ENCODE results near the gene TMSB15C.
"Not testable (repeated sequence)": the region's sequence is repeated elsewhere in the genome, so short reads cannot be mapped to it uniquely, and the experiment has no call there.

TMSB15C gene

DNA sequence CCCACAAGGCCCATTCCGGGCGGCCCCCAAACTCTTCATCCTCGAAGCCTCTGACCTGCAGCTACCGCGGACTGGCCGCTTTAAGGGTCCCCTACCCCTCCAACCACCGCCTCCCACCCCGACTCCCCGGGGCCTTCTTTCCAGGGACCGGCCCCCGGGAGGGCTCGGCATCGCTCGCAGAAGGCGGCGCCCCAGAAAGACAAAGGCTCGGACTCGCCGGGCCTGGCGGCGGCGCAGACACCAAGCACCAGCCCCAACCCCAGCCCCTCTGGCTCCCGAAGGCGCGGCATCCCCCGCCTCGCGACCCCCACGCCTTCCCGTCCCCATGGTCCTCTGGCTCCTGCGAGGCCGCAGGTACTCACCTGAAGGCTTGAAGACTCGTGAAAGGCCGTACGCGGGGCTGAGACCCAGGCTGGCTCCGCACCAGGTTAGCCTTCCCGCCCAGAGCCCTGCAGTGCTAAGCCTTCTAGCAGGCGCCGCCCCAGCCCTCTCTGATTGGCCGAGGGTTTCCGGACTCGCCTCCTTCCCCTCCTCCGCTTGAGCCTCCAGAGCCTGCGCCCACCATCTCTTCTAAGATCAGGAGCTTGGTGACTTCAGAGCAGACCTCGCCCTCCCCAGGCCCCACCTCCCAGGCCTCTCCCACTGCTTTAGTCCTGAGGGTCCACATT is at the start of gene TMSB15C:
Gene TMSB15C (minus strand): TSS at position 459 of the 668 bp plus-strand sequence.
- DNase-seq = not testable (repeated sequence)

- no peak for DNase-seq
These were observed 46.8 kb upstream of the TMSB15C start for GRCh38 chrX:104122829-104123228.

GRCh38 chrX:104118765-104119164 is 42.7 kb upstream of the TMSB15C start:
- DNase-seq = no peak

DNA sequence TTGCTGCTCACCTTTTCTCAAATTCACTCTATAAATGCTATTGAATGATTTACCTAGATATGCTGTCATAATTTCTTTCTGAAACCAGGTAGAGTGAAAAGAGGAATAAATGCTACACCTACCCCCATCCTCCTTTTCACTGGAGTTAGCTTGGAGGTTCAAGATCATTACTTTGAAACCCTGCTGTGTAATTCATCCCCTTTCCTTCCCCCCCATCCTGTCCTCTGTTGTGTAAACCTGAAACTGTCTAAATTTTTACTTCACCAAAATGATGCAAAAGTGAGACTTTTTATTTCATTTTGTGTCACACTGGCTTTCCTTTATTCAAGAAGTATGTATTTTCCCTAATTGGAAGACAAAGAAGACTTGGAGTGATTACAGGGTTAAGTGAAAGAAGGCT is 41.7 kb upstream of the TMSB15C start:
- no peak for DNase-seq

DNA sequence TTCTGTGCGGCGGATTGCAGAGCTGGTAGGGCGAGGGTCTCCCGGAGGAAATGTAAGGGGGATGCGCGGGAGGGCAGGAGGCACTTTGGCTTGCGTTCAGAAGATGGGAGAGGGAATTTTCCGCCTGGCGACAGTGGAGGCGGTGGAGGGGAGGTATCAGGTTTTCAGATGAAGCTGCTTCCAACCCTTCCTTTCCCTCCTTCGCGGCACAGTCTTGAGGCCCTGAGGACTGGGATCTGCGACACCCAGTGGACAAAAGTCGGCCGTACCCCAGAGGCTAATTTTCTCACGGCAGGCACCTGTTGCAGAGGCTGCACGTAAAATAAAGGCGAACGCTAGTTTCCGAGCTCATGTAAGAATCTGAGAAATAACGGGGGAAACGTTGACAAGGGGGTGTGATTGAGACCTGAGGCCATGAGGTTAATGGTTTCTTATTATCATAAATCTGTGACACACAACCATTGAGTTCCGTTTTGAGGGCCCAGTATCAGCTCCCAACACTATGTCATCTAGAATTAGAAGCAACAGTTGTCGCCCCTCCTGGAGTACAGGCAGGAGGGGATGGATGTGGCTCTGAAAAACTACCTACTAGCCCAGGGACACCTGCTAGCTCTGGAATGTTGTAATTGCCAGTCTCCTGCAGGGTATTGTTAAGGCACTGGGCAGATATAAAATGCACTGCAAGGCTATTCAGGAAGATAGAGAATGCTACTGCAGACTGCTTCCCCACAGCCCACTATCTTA is 37.4 kb upstream of the TMSB15C start:
- DNase-seq = no peak

GRCh38 chrX:104112326-104112951 is 36.4 kb upstream of the TMSB15C start, which contains the start of gene ZCCHC18:
Gene ZCCHC18, plus strand, starts transcription at chrX:104112523. Its CDS starts 1,589 bp downstream, at chrX:104114112.
- peak; percentile 11 for DNase-seq

DNA sequence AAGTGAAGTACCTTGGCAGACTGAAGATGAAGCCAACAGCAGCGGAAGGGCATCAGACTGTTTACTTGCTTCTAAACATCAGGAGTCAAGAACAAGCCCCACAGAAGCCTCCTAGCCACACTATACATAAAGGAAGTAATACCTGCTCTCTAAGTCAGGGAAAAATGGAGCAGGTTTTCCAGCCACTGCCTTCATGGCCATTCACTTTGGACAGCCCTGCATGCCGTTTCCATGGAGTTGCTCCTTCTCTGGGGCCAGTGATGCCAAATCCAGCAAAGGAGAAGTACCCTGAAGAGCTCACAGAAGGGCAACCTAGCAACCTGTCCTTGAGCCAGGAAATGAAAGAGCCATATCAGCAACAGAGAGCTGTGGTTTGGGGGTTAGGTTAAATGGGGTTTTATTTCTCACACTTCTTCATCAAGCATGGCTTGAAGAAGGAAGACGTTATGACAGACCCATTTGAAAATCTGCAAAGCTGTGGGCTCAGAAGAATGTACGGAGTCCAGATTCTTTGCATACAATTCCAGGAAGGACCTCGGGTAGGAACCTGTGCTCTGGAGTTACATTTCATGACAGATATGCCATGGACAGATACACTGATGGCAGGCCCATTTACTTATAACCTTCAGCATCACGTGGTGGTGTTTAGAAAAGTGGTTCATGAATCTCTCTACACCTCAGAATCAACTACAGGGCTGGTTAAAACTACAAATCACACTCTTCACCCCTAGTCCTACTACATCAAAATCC is 34.6 kb upstream of the TMSB15C start:
- not testable (repeated sequence) for DNase-seq

DNA sequence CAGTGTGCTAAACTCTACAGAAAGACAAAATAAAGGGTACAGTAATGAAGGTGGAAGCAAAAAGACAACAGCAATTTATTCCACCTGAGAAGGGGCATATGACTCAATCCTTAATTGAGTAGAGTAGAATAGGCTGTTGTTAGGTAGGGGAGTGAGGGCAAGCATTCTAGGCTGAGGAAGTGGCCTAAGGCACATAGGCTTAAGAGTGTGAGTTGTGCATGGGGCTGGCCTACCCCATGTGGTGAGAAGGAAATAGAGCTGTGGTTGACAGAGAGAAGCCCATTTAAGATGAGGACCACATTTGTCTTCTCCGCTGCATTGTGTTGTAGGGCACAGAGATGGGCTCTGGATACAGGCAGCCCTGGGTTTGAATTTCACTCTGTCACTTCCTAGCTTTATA is 32.9 kb upstream of the TMSB15C start:
- no peak for DNase-seq

DNA sequence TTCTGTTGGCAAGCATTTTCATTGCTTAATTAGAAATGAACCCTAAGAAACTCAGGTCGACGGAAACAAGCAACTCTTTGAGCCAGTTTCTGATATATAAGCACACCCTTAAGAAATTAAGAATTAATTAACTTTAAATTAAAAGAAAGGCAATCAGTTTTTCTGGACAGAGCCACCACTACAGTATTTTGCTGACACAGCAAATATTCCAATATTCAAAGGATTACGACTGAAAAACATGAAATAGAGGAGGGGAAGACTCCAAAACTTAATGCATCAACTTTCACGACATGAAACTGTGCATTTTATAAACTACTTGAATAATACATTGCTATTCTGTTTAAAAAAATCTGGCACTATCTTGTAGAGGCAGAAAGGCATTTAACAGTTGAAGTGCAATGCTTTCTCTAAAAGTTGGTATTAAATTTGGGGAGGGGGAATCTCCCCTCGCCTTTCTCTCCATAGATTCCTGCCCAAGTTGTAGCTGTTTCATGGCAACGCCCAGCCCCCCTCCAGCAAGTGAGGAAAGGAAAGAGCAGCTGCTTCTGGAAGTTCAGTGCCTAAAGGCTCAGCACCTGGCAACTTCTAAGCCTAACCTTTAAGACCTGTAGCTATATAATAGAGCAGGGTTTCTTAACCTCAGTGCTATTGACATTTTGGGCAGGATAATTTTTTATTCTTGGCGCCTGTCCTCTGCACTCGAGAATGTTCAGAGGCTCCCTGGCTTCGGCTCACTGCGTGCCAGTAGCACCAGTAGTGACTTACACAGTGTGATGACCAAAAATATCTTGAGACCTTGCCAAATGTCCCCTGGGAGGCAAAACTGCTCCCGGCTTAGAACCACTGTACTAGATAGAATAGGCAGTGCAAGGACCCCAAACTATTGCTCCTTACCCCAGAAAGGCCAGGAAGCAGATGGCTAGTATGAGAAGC is 29.6 kb upstream of the TMSB15C start:
- DNase-seq = no peak

- no peak for DNase-seq
These were observed 28.6 kb upstream of the TMSB15C start for GRCh38 chrX:104104676-104105075.

- DNase-seq = no peak
These were observed 22.9 kb upstream of the TMSB15C start for GRCh38 chrX:104098919-104099318.

- DNase-seq = no peak
These were observed 22.2 kb upstream of the TMSB15C start for GRCh38 chrX:104098151-104098808.

GRCh38 chrX:104085919-104086318 is 9.9 kb upstream of the TMSB15C start:
- DNase-seq = no peak

DNA sequence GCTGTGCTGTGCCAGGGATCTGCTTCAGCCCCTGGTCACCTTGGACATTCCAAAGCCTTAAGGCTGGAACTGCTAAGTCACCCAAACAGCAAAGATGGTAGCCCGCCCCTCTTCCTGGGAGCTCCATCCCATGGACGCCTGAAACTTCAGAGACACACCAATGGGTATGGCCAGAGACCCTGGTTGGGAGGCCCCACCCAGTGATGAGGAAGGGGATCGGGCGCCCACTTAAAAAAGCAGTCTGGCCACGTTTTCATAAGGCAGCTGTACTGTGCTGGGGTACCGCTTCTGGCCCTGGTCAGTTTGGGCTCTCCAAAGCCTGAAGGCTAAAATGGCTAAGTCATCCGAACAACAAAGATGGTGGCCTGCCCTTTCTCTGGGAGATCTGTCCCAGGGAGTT is 9.4 kb upstream of the TMSB15C start:
- no peak for DNase-seq

GRCh38 chrX:104084534-104085277 is 8.7 kb upstream of the TMSB15C start:
- DNase-seq = no peak

DNA sequence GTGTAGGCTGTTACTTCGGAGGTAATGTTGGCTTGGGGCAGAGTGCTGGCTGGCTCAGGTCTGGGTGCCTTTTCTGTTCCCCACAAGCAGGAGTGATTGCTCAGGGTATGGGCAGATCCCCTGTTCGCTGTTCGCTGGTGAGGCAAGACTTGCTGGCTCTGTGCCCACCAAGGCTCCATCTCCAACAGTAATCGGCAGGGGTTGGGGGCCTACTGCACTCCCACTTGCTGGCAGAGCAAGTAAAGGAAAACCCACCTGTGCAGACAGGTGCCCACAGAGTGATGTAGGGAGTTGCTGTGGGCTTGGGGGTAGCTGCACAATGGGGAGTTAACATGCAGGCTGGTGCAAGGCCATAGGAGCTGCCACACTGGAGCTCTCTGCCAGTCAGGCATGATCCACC is 8.0 kb upstream of the TMSB15C start:
- DNase-seq = no peak

DNA sequence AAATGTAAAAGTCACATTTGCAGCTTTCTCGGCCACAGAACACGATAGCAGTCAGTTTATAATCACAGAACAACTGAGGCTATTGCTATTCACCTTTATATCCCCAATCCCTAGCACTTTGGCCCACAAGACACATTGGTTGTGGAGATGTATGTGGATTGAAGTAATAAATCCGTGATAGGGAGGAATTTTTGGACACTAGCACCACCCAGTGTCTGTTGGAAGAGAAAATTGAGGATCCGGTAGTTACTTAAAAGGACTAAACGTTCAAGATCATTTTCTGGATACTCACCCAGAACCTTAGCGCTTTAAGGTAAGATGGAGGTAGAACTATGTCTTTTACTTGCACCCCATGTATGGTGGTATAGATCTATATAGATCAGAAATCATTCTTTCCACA is 1.8 kb upstream of the TMSB15C start:
- DNase-seq = not testable (repeated sequence)

GRCh38 chrX:104062636-104063035 is 13.4 kb downstream of the TMSB15C start:
- not testable (repeated sequence) for DNase-seq

DNA sequence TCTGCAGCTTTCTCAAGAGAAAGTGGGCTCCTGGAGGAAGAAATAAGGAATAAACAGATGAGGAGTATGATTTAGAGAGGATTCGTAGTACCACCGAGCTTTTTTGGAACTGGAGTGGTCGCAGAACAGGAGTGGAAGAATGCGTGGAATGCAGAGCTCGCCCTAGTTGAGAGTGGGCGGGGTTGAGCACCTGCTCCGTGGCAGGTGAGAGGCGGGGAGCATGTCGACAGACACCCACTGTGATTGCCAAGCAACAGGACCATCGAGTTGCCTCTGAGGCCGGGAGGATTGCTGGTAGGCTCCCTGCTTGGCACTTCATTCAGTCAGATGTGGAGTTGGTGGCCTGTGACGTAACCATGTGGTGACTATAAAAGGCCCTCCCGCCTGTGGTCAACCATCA is 21.1 kb downstream of the TMSB15C start:
- DNase-seq = not testable (repeated sequence)

GRCh38 chrX:104047171-104047570 is 28.9 kb downstream of the TMSB15C start:
- DNase-seq = no peak

- DNase-seq = no peak
These were observed 30.4 kb downstream of the TMSB15C start for GRCh38 chrX:104045642-104046041.

All from T1000 (cell line).